Body of pancreas (tissue), 4 donors: Measurements from ENCODE around the gene RPS18.

ENCODE experiments used
- CTCF ChIP-seq, 7 experiments: fragments of 450-650 bp in 4 of 7; fragments of 200-600 bp in 3 of 7; sonication (generic) in 3 of 7; IDR thresholded peaks; one replicate each; pipeline ENCODE4 v1.5.1; 2016 to 2019; ENCODE audit warnings: antibody characterized with exemption in 7 of 7
- POLR2A ChIP-seq, 3 donors: fragments of 450-650 bp; IDR thresholded peaks; one replicate each; pipeline ENCODE4 v1.6.1; 2016; ENCODE audit warnings: antibody characterized with exemption in 3 of 3, mild to moderate bottlenecking in 2 of 3

- TF ChIP-seq CTCF (IDR thresholded peaks at IDR 0.05) (no peak), POLR2A (IDR thresholded peaks at IDR 0.05) (peak; percentile 35 to 84 (median 80))
These were observed 42.0 kb downstream of the RPS18 start, which contains the start of gene TAPBP for GRCh38 chr6:33313709-33314514.
